ENCODE results near the gene IL26.

Gene IL26

GRCh38 chr12:68237078-68237477 is 11.5 kb upstream of the IL26 start:
- DNase-seq (ENCODE audit: low read depth), result no peak
- peak overlapping the region; percentile 44 for H3K4me3 ChIP-seq (ENCODE audit: low read depth, low read length)
- no peak for TF ChIP-seq CTCF (IDR thresholded peaks at IDR 0.05; ENCODE audit: control insufficient read depth, extremely low read depth, insufficient read depth)

- no peak for DNase-seq (ENCODE audit: low read depth)
- peak overlapping the region; percentile 44 for H3K4me3 ChIP-seq (ENCODE audit: low read depth, low read length)
- TF ChIP-seq CTCF (IDR thresholded peaks at IDR 0.05; ENCODE audit: control insufficient read depth, extremely low read depth, insufficient read depth), result no peak
Observed at GRCh38 chr12:68236421-68237059, 10.9 kb upstream of the IL26 start.

GRCh38 chr12:68235576-68235975 is 10.0 kb upstream of the IL26 start:
- H3K4me3 ChIP-seq (ENCODE audit: low read depth, low read length), result no peak overlapping the region
- no peak for TF ChIP-seq CTCF (IDR thresholded peaks at IDR 0.05; ENCODE audit: control insufficient read depth, extremely low read depth, insufficient read depth)
- DNase-seq (ENCODE audit: low read depth), result no peak

- TF ChIP-seq CTCF (IDR thresholded peaks at IDR 0.05; ENCODE audit: control insufficient read depth, extremely low read depth, insufficient read depth), result no peak
- no peak for DNase-seq (ENCODE audit: low read depth)
- H3K4me3 ChIP-seq (ENCODE audit: low read depth, low read length), result no peak overlapping the region
Observed at GRCh38 chr12:68234140-68234539, 8.5 kb upstream of the IL26 start.

GRCh38 chr12:68233498-68233897 is 7.9 kb upstream of the IL26 start:
- no peak for DNase-seq (ENCODE audit: low read depth)
- TF ChIP-seq CTCF (IDR thresholded peaks at IDR 0.05; ENCODE audit: control insufficient read depth, extremely low read depth, insufficient read depth), result no peak
- H3K4me3 ChIP-seq (ENCODE audit: low read depth, low read length), result no peak overlapping the region

GRCh38 chr12:68231691-68232090 is 6.1 kb upstream of the IL26 start:
- no peak for TF ChIP-seq CTCF (IDR thresholded peaks at IDR 0.05; ENCODE audit: control insufficient read depth, extremely low read depth, insufficient read depth)
- H3K4me3 ChIP-seq (ENCODE audit: low read depth, low read length), result no peak overlapping the region
- no peak for DNase-seq (ENCODE audit: low read depth)

- TF ChIP-seq CTCF (IDR thresholded peaks at IDR 0.05; ENCODE audit: control insufficient read depth, extremely low read depth, insufficient read depth), result no peak
- no peak overlapping the region for H3K4me3 ChIP-seq (ENCODE audit: low read depth, low read length)
- DNase-seq (ENCODE audit: low read depth), result no peak
Observed at GRCh38 chr12:68231229-68231628, 5.6 kb upstream of the IL26 start.
